Endodermal cell (in vitro differentiated cells): ENCODE results near the gene MYLK4. TPM values are rescaled to one million over a fixed set of nuclear protein-coding genes. Genes with fewer than 3 reads are reported as not detected.

Source experiments
- DNase-seq: peaks from one replicate; pipeline ENCODE4 v3.0.0-alpha.2; 2017
- H3K27ac ChIP-seq: 2 replicates; pipeline ENCODE4 v1.5.1; 2013; ENCODE audit warnings: mild to moderate bottlenecking, low read depth, low read length, moderate library complexity
- H3K27me3 ChIP-seq: 2 replicates; pipeline ENCODE4 v1.6.1; 2013; ENCODE audit warnings: mild to moderate bottlenecking, low read length, moderate library complexity; ENCODE audit not compliant: insufficient read depth, control insufficient read depth, poor library complexity, severe bottlenecking
- H3K36me3 ChIP-seq: 2 replicates; pipeline ENCODE4 v1.7.0; 2013; ENCODE audit warnings: mild to moderate bottlenecking, low read length, moderate library complexity; ENCODE audit not compliant: control insufficient read depth, insufficient read depth
- H3K4me1 ChIP-seq: one replicate; pipeline ENCODE4 v1.7.0; 2013; ENCODE audit warnings: low read length; ENCODE audit not compliant: control insufficient read depth, insufficient read depth
- H3K4me3 ChIP-seq: 2 replicates; pipeline ENCODE4 v1.5.1; 2013; ENCODE audit warnings: mild to moderate bottlenecking, low read length, moderate library complexity
- H3K9ac ChIP-seq: 2 replicates; pipeline ENCODE4 v1.6.1; 2013; ENCODE audit warnings: mild to moderate bottlenecking, low read length, moderate library complexity; ENCODE audit not compliant: poor library complexity, severe bottlenecking; ENCODE audit errors: extremely low read depth
- H3K9me3 ChIP-seq: 2 replicates; pipeline ENCODE4 v1.6.1; 2013; ENCODE audit warnings: mild to moderate bottlenecking, low read length, moderate library complexity; ENCODE audit not compliant: control insufficient read depth
- H3K27ac Mint-ChIP-seq: 2 replicates; pipeline ENCODE4 v1.8.0; 2020; ENCODE audit warnings: mixed read lengths
- H3K27me3 Mint-ChIP-seq: 2 replicates; pipeline ENCODE4 v1.8.0; 2021; ENCODE audit warnings: mild to moderate bottlenecking, mixed read lengths; ENCODE audit not compliant: insufficient read depth
- H3K36me3 Mint-ChIP-seq: 2 replicates; pipeline ENCODE4 v1.8.0; 2020; ENCODE audit warnings: low read depth, mixed read lengths
- H3K4me1 Mint-ChIP-seq: 2 replicates; pipeline ENCODE4 v1.8.0; 2020; ENCODE audit warnings: mixed read lengths
- H3K4me3 Mint-ChIP-seq: 2 replicates; pipeline ENCODE4 v1.8.0; 2020; ENCODE audit warnings: mild to moderate bottlenecking, moderate library complexity, mixed read lengths
- H3K9me3 Mint-ChIP-seq: 2 replicates; pipeline ENCODE4 v1.8.0; 2020; ENCODE audit warnings: mild to moderate bottlenecking, mixed read lengths
- WGBS, 2 experiments: methylation state at CpG; one replicate each; pipeline versions ENCODE4 v1.1.5 to v1.1.7; 2013; ENCODE audit warnings: missing lambda C conversion rate in 2 of 2, mixed read lengths in 1 of 2; ENCODE audit not compliant: insufficient coverage in 1 of 2, insufficient read length in 1 of 2; 5-methylcytosine and 5-hydroxymethylcytosine counted together
- total RNA-seq, 2 donors: library from RNA; stranded (reverse); fragmentation: NEBNext Ultra II Directional in 1 of 2; extraction: Animal tissue kit (Norgen Biotek cat#: 25700) in 1 of 2; gene quantifications; 2 replicates in 1 of 2; 3 replicates in 1 of 2; pipeline ENCODE4 v1.2.1, GENCODE V29; 2021
- TF ChIP-seq, protein P1 (sequence below): fragments of 200-600 bp; sonication (generic); conservative IDR thresholded peaks from 2 replicates; pipeline ENCODE4 v1.5.0; 2021; ENCODE audit warnings: antibody characterized with exemption, mild to moderate bottlenecking

The MYLK4 gene
- total RNA-seq, 2 donors from 2014 or later: 0.18 to 0.20 TPM

DNA sequence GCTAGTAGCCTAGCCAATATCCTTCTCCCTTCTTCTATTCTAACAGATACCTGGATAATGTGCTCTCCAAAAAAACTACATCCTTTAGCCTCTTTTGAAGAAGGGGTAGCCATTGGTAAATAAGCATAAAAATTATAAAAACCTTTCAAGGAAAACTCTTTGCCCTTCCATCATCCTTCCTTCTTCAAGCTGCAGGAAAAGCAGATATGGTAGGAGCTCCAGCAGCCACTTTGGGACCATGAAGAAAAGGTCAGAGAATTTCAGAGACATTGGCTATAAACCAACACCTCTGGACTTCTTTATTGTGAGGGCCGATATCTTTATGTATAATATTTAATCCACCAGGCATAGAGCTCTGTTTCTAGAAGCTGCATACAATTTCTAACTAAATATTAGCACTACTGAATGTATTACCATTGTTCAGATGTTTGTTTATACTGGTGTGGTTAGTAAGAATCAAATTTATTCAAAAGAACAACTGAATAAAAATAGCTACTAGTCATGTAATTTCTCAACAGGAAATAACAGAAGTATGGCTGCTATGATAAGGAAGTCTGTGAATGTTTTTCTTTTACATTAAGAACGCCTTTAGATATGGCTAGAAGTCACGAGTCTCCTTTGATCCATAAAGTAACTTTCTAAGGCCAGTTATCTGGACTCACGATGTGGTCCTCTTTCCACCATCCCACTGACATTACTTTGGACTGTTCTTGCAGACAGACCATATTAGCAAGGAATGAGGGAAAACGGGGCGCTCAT lies 32.2 kb downstream of the MYLK4 start:
- no peak for DNase-seq
- TF ChIP-seq, protein P1, sequence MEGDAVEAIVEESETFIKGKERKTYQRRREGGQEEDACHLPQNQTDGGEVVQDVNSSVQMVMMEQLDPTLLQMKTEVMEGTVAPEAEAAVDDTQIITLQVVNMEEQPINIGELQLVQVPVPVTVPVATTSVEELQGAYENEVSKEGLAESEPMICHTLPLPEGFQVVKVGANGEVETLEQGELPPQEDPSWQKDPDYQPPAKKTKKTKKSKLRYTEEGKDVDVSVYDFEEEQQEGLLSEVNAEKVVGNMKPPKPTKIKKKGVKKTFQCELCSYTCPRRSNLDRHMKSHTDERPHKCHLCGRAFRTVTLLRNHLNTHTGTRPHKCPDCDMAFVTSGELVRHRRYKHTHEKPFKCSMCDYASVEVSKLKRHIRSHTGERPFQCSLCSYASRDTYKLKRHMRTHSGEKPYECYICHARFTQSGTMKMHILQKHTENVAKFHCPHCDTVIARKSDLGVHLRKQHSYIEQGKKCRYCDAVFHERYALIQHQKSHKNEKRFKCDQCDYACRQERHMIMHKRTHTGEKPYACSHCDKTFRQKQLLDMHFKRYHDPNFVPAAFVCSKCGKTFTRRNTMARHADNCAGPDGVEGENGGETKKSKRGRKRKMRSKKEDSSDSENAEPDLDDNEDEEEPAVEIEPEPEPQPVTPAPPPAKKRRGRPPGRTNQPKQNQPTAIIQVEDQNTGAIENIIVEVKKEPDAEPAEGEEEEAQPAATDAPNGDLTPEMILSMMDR: no peak
- Mint-ChIP-seq H3K27me3 (no peaks in the 10 kb centered on the region), H3K9me3 (peaks cover 9% of the 10 kb centered on the region), H3K4me3 (no peak overlapping the region), H3K27ac (no peak overlapping the region), H3K36me3 (no peaks in the 10 kb centered on the region), H3K4me1 (no peaks in the 10 kb centered on the region)
- Histone ChIP-seq H3K36me3 (no peaks in the 10 kb centered on the region), H3K27me3 (no peaks in the 10 kb centered on the region), H3K4me1 (no peaks in the 10 kb centered on the region), H3K27ac (no peak overlapping the region), H3K9me3 (peaks cover 8% of the 10 kb centered on the region), H3K9ac (no peak overlapping the region), H3K4me3 (no peak overlapping the region)
- WGBS, 2 experiments: 90 to 95% methylated on average over 5 to 6 of the region's 6 CpGs

GRCh38 chr6:2716936-2717700 lies 33.6 kb downstream of the MYLK4 start:
- Mint-ChIP-seq H3K4me1 (no peaks in the 10 kb centered on the region), H3K4me3 (no peak overlapping the region), H3K36me3 (no peaks in the 10 kb centered on the region), H3K27ac (no peak overlapping the region), H3K27me3 (peaks cover 2% of the 10 kb centered on the region), H3K9me3 (peaks cover 17% of the 10 kb centered on the region)
- no peak overlapping the region for H3K27ac ChIP-seq
- no peak for DNase-seq
- H3K36me3 ChIP-seq: no peaks in the 10 kb centered on the region
- H3K9me3 ChIP-seq: peaks cover 4% of the 10 kb centered on the region
- no peak overlapping the region for H3K4me3 ChIP-seq
- no peaks in the 10 kb centered on the region for H3K27me3 ChIP-seq
- no peak overlapping the region for H3K9ac ChIP-seq
- TF ChIP-seq, protein P1: no peak
- 89 to 94% methylated on average over 7 to 9 of the region's 9 CpGs for WGBS, 2 experiments
- no peaks in the 10 kb centered on the region for H3K4me1 ChIP-seq

- H3K4me3 Mint-ChIP-seq: no peak overlapping the region
- TF ChIP-seq, protein P1: no peak
- peaks cover 23% of the 10 kb centered on the region for H3K9me3 Mint-ChIP-seq
Observed at GRCh38 chr6:2715737-2716136, 35.0 kb downstream of the MYLK4 start.

More at GRCh38 chr6:2715737-2716136, 35.0 kb downstream of the MYLK4 start:
- Mint-ChIP-seq H3K4me1 (no peaks in the 10 kb centered on the region), H3K27me3 (peaks cover 2% of the 10 kb centered on the region), H3K27ac (no peak overlapping the region), H3K36me3 (no peaks in the 10 kb centered on the region)
- DNase-seq: no peak
- Histone ChIP-seq H3K9ac (no peak overlapping the region), H3K27ac (no peak overlapping the region), H3K27me3 (no peaks in the 10 kb centered on the region), H3K4me1 (no peaks in the 10 kb centered on the region), H3K4me3 (no peak overlapping the region), H3K36me3 (no peaks in the 10 kb centered on the region), H3K9me3 (peaks cover 8% of the 10 kb centered on the region)
- WGBS, 2 experiments: 85 to 92% methylated on average over 2 to 5 of the region's 5 CpGs
